Kasumi-1 (cell line): ENCODE measurements around the gene MICOS13.

ENCODE experiments used
- DNase-seq, 2 experiments: peaks; one replicate each; lab custom pipeline; 2025; lab: John Stamatoyannopoulos, UW

MICOS13 gene

GRCh38 chr19:5628461-5628860, 51.9 kb downstream of the MICOS13 start:
- no peak for DNase-seq
